ENCODE data around the gene PTPRD. TPM values are rescaled to one million over a fixed set of nuclear protein-coding genes. Genes with fewer than 3 reads are reported as not detected.

PTPRD gene
- total RNA-seq, 1 experiment from 2014 or later = 69.6 TPM

DNA sequence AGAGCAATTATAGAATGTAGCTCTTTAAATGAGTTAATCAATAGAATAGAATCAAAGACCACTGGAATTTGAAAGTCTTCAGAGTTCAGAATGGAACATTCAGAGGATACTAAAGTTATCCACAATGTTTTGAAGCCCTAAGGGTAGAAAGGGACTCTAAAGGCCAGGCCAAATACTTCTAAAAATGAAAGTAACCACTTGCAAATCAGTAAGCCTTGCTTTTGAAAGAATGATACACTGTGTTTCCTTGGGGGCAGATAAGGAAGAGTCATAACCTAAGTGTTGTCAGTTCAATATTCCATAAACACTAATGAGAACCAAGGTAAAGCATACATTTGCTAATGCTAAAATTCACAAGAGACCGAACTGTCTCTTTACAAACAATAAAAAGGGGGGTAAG, 813.5 kb downstream of the PTPRD start:
- H3K27ac Mint-ChIP-seq = no peak overlapping the region
- H3K36me3 Mint-ChIP-seq = no peaks in the 10 kb centered on the region
- ChIA-PET CTCF (interaction anchor here (1.5 to 3.1 kb wide), 3 partner anchors 8 to 143 kb away, joined by 5 to 18 read pairs (median 16); no protein-coding TSS in a partner anchor), POLR2A (no interaction called here)
- no peak for ATAC-seq
- DNase-seq (ENCODE audit: low spot score) = no peak
- no peaks in the 10 kb centered on the region for H3K27me3 Mint-ChIP-seq (ENCODE audit: low read depth)
- no peak overlapping the region for H3K4me3 Mint-ChIP-seq
- H3K9me3 Mint-ChIP-seq = no peaks in the 10 kb centered on the region
- TF ChIP-seq, protein P1, sequence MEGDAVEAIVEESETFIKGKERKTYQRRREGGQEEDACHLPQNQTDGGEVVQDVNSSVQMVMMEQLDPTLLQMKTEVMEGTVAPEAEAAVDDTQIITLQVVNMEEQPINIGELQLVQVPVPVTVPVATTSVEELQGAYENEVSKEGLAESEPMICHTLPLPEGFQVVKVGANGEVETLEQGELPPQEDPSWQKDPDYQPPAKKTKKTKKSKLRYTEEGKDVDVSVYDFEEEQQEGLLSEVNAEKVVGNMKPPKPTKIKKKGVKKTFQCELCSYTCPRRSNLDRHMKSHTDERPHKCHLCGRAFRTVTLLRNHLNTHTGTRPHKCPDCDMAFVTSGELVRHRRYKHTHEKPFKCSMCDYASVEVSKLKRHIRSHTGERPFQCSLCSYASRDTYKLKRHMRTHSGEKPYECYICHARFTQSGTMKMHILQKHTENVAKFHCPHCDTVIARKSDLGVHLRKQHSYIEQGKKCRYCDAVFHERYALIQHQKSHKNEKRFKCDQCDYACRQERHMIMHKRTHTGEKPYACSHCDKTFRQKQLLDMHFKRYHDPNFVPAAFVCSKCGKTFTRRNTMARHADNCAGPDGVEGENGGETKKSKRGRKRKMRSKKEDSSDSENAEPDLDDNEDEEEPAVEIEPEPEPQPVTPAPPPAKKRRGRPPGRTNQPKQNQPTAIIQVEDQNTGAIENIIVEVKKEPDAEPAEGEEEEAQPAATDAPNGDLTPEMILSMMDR (IDR thresholded peaks at IDR 0.05) = no peak
- peaks cover 21% of the 10 kb centered on the region for H3K4me1 Mint-ChIP-seq

DNA sequence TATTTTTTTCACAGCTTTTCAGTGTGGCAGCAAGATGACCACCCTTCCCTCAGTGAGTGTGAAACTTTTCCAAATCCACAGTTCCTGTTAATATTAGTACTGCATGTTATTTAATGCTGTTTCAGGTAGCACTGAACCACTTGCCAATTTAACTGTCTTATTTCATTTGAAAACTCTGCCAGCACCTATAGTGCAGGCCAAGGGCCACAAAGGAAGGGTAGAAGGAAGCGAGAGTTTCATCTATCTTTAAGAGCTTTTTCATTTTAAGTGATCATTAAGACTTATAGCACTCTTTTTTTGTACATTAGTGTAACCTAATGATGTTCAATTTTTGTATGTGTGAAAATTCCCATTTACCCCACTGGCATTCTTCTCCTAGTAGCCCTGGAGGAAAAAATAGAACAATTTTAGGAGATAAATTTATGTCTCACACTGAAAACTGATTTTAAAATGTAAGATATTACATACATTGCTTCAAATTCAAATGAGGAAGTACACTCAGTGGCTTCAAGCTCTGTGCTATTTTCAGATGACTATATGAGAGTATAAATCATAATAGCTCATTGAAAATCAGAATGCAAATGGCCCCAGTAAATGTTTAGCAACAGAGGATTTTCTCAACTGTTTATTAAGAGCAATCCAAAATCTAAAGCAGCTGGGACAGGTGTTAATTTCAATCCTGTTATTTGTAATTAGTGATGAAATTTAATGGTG, 820.5 kb downstream of the PTPRD start:
- Mint-ChIP-seq H3K36me3 (no peaks in the 10 kb centered on the region), H3K27me3 (ENCODE audit: low read depth) (no peaks in the 10 kb centered on the region), H3K9me3 (no peaks in the 10 kb centered on the region), H3K27ac (no peak overlapping the region), H3K4me1 (no peaks in the 10 kb centered on the region), H3K4me3 (no peak overlapping the region)
- TF ChIP-seq MYBL2 (CRISPR knock-in tag; IDR thresholded peaks at IDR 0.05) = no peak
- TF ChIP-seq, protein P2, sequence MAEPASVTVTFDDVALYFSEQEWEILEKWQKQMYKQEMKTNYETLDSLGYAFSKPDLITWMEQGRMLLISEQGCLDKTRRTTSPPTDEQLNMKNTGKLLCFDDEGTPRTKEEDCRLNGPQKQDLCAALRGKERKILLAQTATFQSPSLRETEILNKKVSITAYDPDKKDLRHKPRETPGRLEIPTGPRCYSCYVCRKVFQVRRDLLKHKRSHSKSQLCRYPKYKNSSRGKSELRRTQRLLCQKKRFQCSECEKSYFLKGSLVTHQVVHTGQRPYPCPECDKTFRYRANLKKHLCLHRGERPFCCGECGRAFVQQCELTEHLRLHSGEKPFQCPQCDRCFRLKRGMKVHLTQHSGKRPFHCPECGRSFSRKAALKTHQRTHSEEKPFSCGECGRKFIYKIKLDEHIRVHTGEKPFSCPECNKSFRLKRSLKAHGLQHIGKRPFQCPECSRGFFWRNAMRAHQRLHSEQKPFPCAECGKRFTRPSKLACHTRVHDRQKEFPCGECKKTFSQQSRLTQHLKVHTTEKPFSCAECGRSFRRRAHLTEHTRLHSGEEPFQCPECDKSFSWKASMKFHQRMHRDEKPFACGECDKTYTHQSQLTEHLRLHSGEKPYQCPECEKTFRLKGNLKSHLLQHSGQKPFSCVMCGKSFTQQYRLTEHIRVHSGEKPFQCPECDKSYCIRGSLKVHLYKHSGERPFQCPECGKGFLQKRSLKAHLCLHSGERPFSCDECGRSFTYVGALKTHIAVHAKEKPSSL (CRISPR knock-in tag; conservative IDR thresholded peaks at IDR 0.05) = no peak
- TF ChIP-seq NR1H2 (CRISPR knock-in tag; IDR thresholded peaks at IDR 0.05) = no peak
- no peak for TF ChIP-seq ZNF317 (CRISPR knock-in tag; IDR thresholded peaks at IDR 0.05; ENCODE audit: borderline replicate concordance, low read depth)
- TF ChIP-seq FOXP4 (CRISPR knock-in tag; IDR thresholded peaks at IDR 0.05) = no peak
- DNase-seq (ENCODE audit: low spot score) = no peak
- ChIA-PET CTCF (interaction anchor here (0.9 to 4.9 kb wide), 13 partner anchors 8 to 758 kb away, joined by 3 to 47 read pairs (median 5); no protein-coding TSS in a partner anchor), POLR2A (no interaction called here)
- no peak for ATAC-seq

GRCh38 chr9:9791611-9792010, 821.2 kb downstream of the PTPRD start:
- CTCF ChIA-PET = interaction anchor here (0.9 to 4.9 kb wide), 14 partner anchors 9 to 757 kb away, joined by 3 to 47 read pairs (median 4); no protein-coding TSS in a partner anchor
- Mint-ChIP-seq H3K27ac (no peak overlapping the region), H3K9me3 (no peaks in the 10 kb centered on the region), H3K27me3 (ENCODE audit: low read depth) (no peaks in the 10 kb centered on the region), H3K4me1 (no peaks in the 10 kb centered on the region), H3K36me3 (no peaks in the 10 kb centered on the region), H3K4me3 (no peak overlapping the region)
- POLR2A ChIA-PET = no interaction called here
- no peak for ATAC-seq
- no peak for DNase-seq (ENCODE audit: low spot score)
- no peak for TF ChIP-seq SMAD3 (CRISPR knock-in tag; IDR thresholded peaks at IDR 0.05; ENCODE audit: borderline replicate concordance)
- TF ChIP-seq ATF3 (CRISPR knock-in tag; conservative IDR thresholded peaks at IDR 0.05) = no peak
- TF ChIP-seq GRHL2 (CRISPR knock-in tag; IDR thresholded peaks at IDR 0.05; ENCODE audit: insufficient replicate concordance, severe bottlenecking) = no peak
- TF ChIP-seq, protein P3, sequence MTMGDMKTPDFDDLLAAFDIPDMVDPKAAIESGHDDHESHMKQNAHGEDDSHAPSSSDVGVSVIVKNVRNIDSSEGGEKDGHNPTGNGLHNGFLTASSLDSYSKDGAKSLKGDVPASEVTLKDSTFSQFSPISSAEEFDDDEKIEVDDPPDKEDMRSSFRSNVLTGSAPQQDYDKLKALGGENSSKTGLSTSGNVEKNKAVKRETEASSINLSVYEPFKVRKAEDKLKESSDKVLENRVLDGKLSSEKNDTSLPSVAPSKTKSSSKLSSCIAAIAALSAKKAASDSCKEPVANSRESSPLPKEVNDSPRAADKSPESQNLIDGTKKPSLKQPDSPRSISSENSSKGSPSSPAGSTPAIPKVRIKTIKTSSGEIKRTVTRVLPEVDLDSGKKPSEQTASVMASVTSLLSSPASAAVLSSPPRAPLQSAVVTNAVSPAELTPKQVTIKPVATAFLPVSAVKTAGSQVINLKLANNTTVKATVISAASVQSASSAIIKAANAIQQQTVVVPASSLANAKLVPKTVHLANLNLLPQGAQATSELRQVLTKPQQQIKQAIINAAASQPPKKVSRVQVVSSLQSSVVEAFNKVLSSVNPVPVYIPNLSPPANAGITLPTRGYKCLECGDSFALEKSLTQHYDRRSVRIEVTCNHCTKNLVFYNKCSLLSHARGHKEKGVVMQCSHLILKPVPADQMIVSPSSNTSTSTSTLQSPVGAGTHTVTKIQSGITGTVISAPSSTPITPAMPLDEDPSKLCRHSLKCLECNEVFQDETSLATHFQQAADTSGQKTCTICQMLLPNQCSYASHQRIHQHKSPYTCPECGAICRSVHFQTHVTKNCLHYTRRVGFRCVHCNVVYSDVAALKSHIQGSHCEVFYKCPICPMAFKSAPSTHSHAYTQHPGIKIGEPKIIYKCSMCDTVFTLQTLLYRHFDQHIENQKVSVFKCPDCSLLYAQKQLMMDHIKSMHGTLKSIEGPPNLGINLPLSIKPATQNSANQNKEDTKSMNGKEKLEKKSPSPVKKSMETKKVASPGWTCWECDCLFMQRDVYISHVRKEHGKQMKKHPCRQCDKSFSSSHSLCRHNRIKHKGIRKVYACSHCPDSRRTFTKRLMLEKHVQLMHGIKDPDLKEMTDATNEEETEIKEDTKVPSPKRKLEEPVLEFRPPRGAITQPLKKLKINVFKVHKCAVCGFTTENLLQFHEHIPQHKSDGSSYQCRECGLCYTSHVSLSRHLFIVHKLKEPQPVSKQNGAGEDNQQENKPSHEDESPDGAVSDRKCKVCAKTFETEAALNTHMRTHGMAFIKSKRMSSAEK (CRISPR knock-in tag; IDR thresholded peaks at IDR 0.05; ENCODE audit: borderline replicate concordance) = no peak
- TF ChIP-seq CREB1 (CRISPR knock-in tag; IDR thresholded peaks at IDR 0.05) = no peak
- TF ChIP-seq, protein P4, sequence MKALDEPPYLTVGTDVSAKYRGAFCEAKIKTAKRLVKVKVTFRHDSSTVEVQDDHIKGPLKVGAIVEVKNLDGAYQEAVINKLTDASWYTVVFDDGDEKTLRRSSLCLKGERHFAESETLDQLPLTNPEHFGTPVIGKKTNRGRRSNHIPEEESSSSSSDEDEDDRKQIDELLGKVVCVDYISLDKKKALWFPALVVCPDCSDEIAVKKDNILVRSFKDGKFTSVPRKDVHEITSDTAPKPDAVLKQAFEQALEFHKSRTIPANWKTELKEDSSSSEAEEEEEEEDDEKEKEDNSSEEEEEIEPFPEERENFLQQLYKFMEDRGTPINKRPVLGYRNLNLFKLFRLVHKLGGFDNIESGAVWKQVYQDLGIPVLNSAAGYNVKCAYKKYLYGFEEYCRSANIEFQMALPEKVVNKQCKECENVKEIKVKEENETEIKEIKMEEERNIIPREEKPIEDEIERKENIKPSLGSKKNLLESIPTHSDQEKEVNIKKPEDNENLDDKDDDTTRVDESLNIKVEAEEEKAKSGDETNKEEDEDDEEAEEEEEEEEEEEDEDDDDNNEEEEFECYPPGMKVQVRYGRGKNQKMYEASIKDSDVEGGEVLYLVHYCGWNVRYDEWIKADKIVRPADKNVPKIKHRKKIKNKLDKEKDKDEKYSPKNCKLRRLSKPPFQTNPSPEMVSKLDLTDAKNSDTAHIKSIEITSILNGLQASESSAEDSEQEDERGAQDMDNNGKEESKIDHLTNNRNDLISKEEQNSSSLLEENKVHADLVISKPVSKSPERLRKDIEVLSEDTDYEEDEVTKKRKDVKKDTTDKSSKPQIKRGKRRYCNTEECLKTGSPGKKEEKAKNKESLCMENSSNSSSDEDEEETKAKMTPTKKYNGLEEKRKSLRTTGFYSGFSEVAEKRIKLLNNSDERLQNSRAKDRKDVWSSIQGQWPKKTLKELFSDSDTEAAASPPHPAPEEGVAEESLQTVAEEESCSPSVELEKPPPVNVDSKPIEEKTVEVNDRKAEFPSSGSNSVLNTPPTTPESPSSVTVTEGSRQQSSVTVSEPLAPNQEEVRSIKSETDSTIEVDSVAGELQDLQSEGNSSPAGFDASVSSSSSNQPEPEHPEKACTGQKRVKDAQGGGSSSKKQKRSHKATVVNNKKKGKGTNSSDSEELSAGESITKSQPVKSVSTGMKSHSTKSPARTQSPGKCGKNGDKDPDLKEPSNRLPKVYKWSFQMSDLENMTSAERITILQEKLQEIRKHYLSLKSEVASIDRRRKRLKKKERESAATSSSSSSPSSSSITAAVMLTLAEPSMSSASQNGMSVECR (CRISPR knock-in tag; IDR thresholded peaks at IDR 0.05; ENCODE audit: borderline replicate concordance) = no peak
- TF ChIP-seq FOXJ3 (CRISPR knock-in tag; IDR thresholded peaks at IDR 0.05; ENCODE audit: borderline replicate concordance) = no peak
